ENCODE results near the gene MGAT3.
"Not testable (repeated sequence)": the region's sequence is repeated elsewhere in the genome, so short reads cannot be mapped to it uniquely, and the experiment has no call there.

GRCh38 chr22:39521106-39521885 is 64.5 kb downstream of the MGAT3 start:
- TF ChIP-seq TCF7L2 (IDR thresholded peaks at IDR 0.05; ENCODE audit: borderline replicate concordance, low read depth, low read length); REST (tag by site-specific recombination; IDR thresholded peaks at IDR 0.05); ZNF362 (tag by site-specific recombination; IDR thresholded peaks at IDR 0.05); CTCF (tag by site-specific recombination; IDR thresholded peaks at IDR 0.05); SETDB1 (IDR thresholded peaks at IDR 0.05; ENCODE audit: insufficient read length, low read length); REPIN1 (tag by site-specific recombination; IDR thresholded peaks at IDR 0.05; ENCODE audit: low read depth): not testable (repeated sequence)
